Right renal cortex interstitium (tissue), 3 donors: ENCODE results near the gene KCTD13. TPM values are rescaled to one million over a fixed set of nuclear protein-coding genes. Genes with fewer than 3 reads are reported as not detected.
A peak's percentile ranks its signal among the peaks of the same experiment; 100 is the strongest.

Experiments used
- DNase-seq, 3 donors: peaks; one replicate each; pipeline ENCODE4 v3.0.0-alpha.2; 2013; ENCODE audit warnings: low read depth in 3 of 3, low spot score in 2 of 3
- polyA plus RNA-seq, 3 donors: library from polyadenylated mRNA; unstranded; fragments of 120-200 nt; gene quantifications; one replicate each; pipeline ENCODE4 v1.2.1, GENCODE V29; 2013; ENCODE audit not compliant: insufficient read length in 3 of 3

KCTD13 gene
- polyA plus RNA-seq, 3 donors: 13.8 to 15.7 (median 14.2) TPM

GRCh38 chr16:29908719-29909220 is 17.3 kb downstream of the KCTD13 start:
- DNase-seq: no peak

GRCh38 chr16:29907973-29908372 is 18.1 kb downstream of the KCTD13 start:
- no peak for DNase-seq

- no peak for DNase-seq
Observed at GRCh38 chr16:29906520-29907244, 19.3 kb downstream of the KCTD13 start.

GRCh38 chr16:29905668-29906067 is 20.4 kb downstream of the KCTD13 start:
- no peak for DNase-seq

- DNase-seq: no peak
Observed at GRCh38 chr16:29904947-29905346, 21.1 kb downstream of the KCTD13 start.

GRCh38 chr16:29903590-29903989 is 22.4 kb downstream of the KCTD13 start:
- DNase-seq: no peak

- no peak for DNase-seq
Observed at GRCh38 chr16:29901607-29901945, 24.4 kb downstream of the KCTD13 start.

- DNase-seq: no peak
Observed at GRCh38 chr16:29900888-29901606, 25.0 kb downstream of the KCTD13 start.

- peak in 2 of 3 donors; percentile 41 to 65 for DNase-seq
Observed at GRCh38 chr16:29900102-29900887, 25.7 kb downstream of the KCTD13 start, which contains the start of gene ASPHD1. TSS of gene ASPHD1 (plus strand) at chr16:29900488. CDS start at chr16:29900972, 484 bp downstream.

- peak; percentile 36 to 63 (median 61) for DNase-seq
Observed at GRCh38 chr16:29899516-29900101, 26.4 kb downstream of the KCTD13 start, which contains the start of gene SEZ6L2. TSS of gene SEZ6L2 (minus strand) at chr16:29899550. CDS start at chr16:29899019, 531 bp downstream.

- no peak for DNase-seq
Observed at GRCh38 chr16:29898804-29899515, 27.1 kb downstream of the KCTD13 start.

- DNase-seq: no peak
Observed at GRCh38 chr16:29898135-29898803, 27.8 kb downstream of the KCTD13 start.

GRCh38 chr16:29897333-29897732 is 28.7 kb downstream of the KCTD13 start:
- DNase-seq: no peak

- DNase-seq: no peak
Observed at GRCh38 chr16:29896841-29897240, 29.2 kb downstream of the KCTD13 start.

- no peak for DNase-seq
Observed at GRCh38 chr16:29894352-29894751, 31.7 kb downstream of the KCTD13 start.

GRCh38 chr16:29893553-29893952 is 32.5 kb downstream of the KCTD13 start:
- DNase-seq: no peak

GRCh38 chr16:29892458-29892813 is 33.6 kb downstream of the KCTD13 start:
- DNase-seq: no peak

GRCh38 chr16:29891525-29892457 is 34.2 kb downstream of the KCTD13 start:
- DNase-seq: no peak
